GM18858 (cell line): ENCODE results near the gene DPP10.
"Not testable (repeated sequence)": the region's sequence is repeated elsewhere in the genome, so short reads cannot be mapped to it uniquely, and the experiment has no call there.

ENCODE experiments used
- ATAC-seq: cut with Tn5 transposase; IDR thresholded peaks from one replicate; pipeline ENCODE4 v1.9.1; 2021; ENCODE audit not compliant: unreplicated experiment

The DPP10 gene

GRCh38 chr2:114442510-114442909 is at the start of gene DPP10:
TSS of gene DPP10 (plus strand) at chr2:114442641.
- no peak for ATAC-seq

- no peak for ATAC-seq
These were observed 41.6 kb upstream of the DPP10 start for GRCh38 chr2:114400890-114401289.

GRCh38 chr2:114405247-114406116 is 37.0 kb upstream of the DPP10 start:
- no peak for ATAC-seq

- ATAC-seq = no peak
These were observed 36.1 kb upstream of the DPP10 start for GRCh38 chr2:114406347-114406746.

- not testable (repeated sequence) for ATAC-seq
These were observed 35.1 kb upstream of the DPP10 start for GRCh38 chr2:114407353-114407752.

- no peak for ATAC-seq
These were observed 20.7 kb upstream of the DPP10 start for GRCh38 chr2:114421781-114422180.

- ATAC-seq = no peak
These were observed 17.7 kb upstream of the DPP10 start for GRCh38 chr2:114424699-114425098.

- ATAC-seq = no peak
These were observed 15.7 kb upstream of the DPP10 start for GRCh38 chr2:114426756-114427155.

- no peak for ATAC-seq
These were observed 6.1 kb upstream of the DPP10 start for GRCh38 chr2:114436329-114436728.

GRCh38 chr2:114446571-114446970 is 4.1 kb downstream of the DPP10 start:
- ATAC-seq = no peak

- no peak for ATAC-seq
These were observed 8.2 kb downstream of the DPP10 start for GRCh38 chr2:114450639-114451038.

GRCh38 chr2:114456566-114456965 is 14.1 kb downstream of the DPP10 start:
- ATAC-seq = no peak

GRCh38 chr2:114457956-114458355 is 15.5 kb downstream of the DPP10 start:
- ATAC-seq = no peak

- ATAC-seq = no peak
These were observed 18.7 kb downstream of the DPP10 start for GRCh38 chr2:114461116-114461515.

- no peak for ATAC-seq
These were observed 22.7 kb downstream of the DPP10 start for GRCh38 chr2:114464961-114465706.

- ATAC-seq = no peak
These were observed 25.9 kb downstream of the DPP10 start for GRCh38 chr2:114468343-114468742.

- no peak for ATAC-seq
These were observed 29.8 kb downstream of the DPP10 start for GRCh38 chr2:114472246-114472645.

- ATAC-seq = no peak
These were observed 30.3 kb downstream of the DPP10 start for GRCh38 chr2:114472726-114473125.

- ATAC-seq = no peak
These were observed 46.5 kb downstream of the DPP10 start for GRCh38 chr2:114488841-114489530.

GRCh38 chr2:114495046-114495445 is 52.6 kb downstream of the DPP10 start:
- no peak for ATAC-seq

GRCh38 chr2:114496959-114497358 is 54.5 kb downstream of the DPP10 start:
- no peak for ATAC-seq

- no peak for ATAC-seq
These were observed 56.7 kb downstream of the DPP10 start for GRCh38 chr2:114499101-114499500.
